GM12878 (cell line): Measurements from ENCODE around the gene ANKRD61.

Source experiments
- CHD1 ChIP-seq: IDR thresholded peaks from 2 replicates; pipeline ENCODE4 v1.6.1; 2012; ENCODE audit warnings: low read depth, low read length, improper control_type of control experiment
- CREB1 ChIP-seq: IDR thresholded peaks from 2 replicates; pipeline ENCODE4 v1.6.1; 2012; ENCODE audit warnings: low read depth, mild to moderate bottlenecking, inconsistent platforms
- CREM ChIP-seq: IDR thresholded peaks from 2 replicates; pipeline ENCODE4 v1.6.1; 2014; ENCODE audit warnings: antibody characterized with exemption, low read depth
- CTCF ChIP-seq, 3 experiments: IDR thresholded peaks in 2 of 3; conservative IDR thresholded peaks in 1 of 3; 2 replicates each; pipeline ENCODE4 v1.5.1; 2011; ENCODE audit warnings: low read depth in 3 of 3, low read length in 3 of 3, mild to moderate bottlenecking in 3 of 3, control low read depth in 2 of 3, moderate library complexity in 2 of 3, inconsistent platforms in 1 of 3, mixed read lengths in 1 of 3; ENCODE audit not compliant: control insufficient read depth in 2 of 3, insufficient read depth in 1 of 3; ENCODE audit errors: extremely low read depth in 1 of 3
- EZH2 ChIP-seq: IDR thresholded peaks from 2 replicates; pipeline ENCODE4 v1.6.1; 2012; ENCODE audit warnings: low read depth, mild to moderate bottlenecking, control low read depth, inconsistent platforms, low read length, borderline replicate concordance; ENCODE audit not compliant: control insufficient read depth
- GATAD2B ChIP-seq: fragments of 450-650 bp; conservative IDR thresholded peaks from 2 replicates; pipeline ENCODE4 v1.6.1; 2017; ENCODE audit warnings: low read depth, mild to moderate bottlenecking, moderate library complexity
- POU2F2 ChIP-seq: IDR thresholded peaks from 3 replicates; pipeline ENCODE4 v1.6.1; 2011; ENCODE audit warnings: low read depth, mild to moderate bottlenecking, low read length, borderline replicate concordance
- PRDM15 ChIP-seq: fragments of 450-650 bp; formaldehyde crosslinking; IDR thresholded peaks from 2 replicates; pipeline ENCODE4 v1.4.0; 2020; ENCODE audit warnings: mild to moderate bottlenecking, moderate library complexity
- ZNF274 ChIP-seq: IDR thresholded peaks from one replicate; pipeline ENCODE4 v1.8.0; 2011; ENCODE audit not compliant: insufficient read length, insufficient read depth

GRCh38 chr7:6030988-6031387, at the start of gene ANKRD61:
- TF ChIP-seq CTCF (IDR thresholded peaks at IDR 0.05 in 2 of 3, conservative IDR thresholded peaks at IDR 0.05 in 1 of 3; ENCODE audit: control insufficient read depth in 2 of 3, extremely low read depth in 1 of 3, insufficient read depth in 1 of 3, low read depth in 3 of 3, low read length in 3 of 3) (no peak), GATAD2B (no peak), POU2F2 (no peak), PRDM15 (CRISPR knock-in tag) (no peak), ZNF274 (no peak), CREM (no peak), EZH2 (no peak), CHD1 (no peak), CREB1 (no peak)
